ENCODE data around the gene SP2.

The SP2 gene

DNA sequence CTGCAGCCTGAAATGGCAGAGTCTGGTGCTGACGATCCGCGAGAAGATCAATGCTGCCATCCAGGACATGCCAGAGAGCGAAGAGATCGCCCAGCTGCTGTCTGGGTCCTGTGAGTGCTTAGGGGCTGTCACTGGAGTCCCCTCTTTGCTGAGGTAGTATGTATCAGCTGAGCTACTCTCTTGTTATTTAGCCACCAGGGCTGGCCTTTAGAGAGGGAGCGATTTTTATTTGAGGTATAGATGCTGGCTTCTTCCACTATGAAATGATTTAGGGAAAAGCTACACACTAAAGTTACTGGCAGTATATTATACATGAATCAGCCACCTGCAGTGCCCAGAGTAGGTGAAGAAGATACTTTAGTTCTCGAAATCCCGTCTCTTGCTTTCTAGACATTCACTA, 77.5 kb downstream of the SP2 start:
- no peak overlapping the region for H3K27ac ChIP-seq (ENCODE audit: low read length)
- peaks cover 17% of the 10 kb centered on the region for H3K4me1 ChIP-seq (ENCODE audit: low read length)
- peaks cover 18% of the 10 kb centered on the region for H3K79me2 ChIP-seq (ENCODE audit: low read length)
- no peak for TF ChIP-seq EZH2phosphoT487 (IDR thresholded peaks at IDR 0.05; ENCODE audit: low read depth)
- TF ChIP-seq, protein P1, sequence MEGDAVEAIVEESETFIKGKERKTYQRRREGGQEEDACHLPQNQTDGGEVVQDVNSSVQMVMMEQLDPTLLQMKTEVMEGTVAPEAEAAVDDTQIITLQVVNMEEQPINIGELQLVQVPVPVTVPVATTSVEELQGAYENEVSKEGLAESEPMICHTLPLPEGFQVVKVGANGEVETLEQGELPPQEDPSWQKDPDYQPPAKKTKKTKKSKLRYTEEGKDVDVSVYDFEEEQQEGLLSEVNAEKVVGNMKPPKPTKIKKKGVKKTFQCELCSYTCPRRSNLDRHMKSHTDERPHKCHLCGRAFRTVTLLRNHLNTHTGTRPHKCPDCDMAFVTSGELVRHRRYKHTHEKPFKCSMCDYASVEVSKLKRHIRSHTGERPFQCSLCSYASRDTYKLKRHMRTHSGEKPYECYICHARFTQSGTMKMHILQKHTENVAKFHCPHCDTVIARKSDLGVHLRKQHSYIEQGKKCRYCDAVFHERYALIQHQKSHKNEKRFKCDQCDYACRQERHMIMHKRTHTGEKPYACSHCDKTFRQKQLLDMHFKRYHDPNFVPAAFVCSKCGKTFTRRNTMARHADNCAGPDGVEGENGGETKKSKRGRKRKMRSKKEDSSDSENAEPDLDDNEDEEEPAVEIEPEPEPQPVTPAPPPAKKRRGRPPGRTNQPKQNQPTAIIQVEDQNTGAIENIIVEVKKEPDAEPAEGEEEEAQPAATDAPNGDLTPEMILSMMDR (IDR thresholded peaks at IDR 0.05; ENCODE audit: low read depth, low read length) = no peak
- H3K36me3 ChIP-seq (replicated peaks; ENCODE audit: low read depth, low read length) = peaks cover 27% of the 10 kb centered on the region
- H3K4me2 ChIP-seq (ENCODE audit: low read length) = no peak overlapping the region
- no peaks in the 10 kb centered on the region for H3K27me3 ChIP-seq (ENCODE audit: low read depth, low read length)
- H2AFZ ChIP-seq (ENCODE audit: low read depth, low read length) = no peak overlapping the region
- no peak overlapping the region for H3K4me3 ChIP-seq (ENCODE audit: low read length)
- no peak overlapping the region for H3K9ac ChIP-seq (ENCODE audit: low read length)
- no peaks in the 10 kb centered on the region for H3K9me3 ChIP-seq (ENCODE audit: insufficient read depth, low read length)
- H4K20me1 ChIP-seq (ENCODE audit: insufficient read depth, low read length) = no peaks in the 10 kb centered on the region

DNA sequence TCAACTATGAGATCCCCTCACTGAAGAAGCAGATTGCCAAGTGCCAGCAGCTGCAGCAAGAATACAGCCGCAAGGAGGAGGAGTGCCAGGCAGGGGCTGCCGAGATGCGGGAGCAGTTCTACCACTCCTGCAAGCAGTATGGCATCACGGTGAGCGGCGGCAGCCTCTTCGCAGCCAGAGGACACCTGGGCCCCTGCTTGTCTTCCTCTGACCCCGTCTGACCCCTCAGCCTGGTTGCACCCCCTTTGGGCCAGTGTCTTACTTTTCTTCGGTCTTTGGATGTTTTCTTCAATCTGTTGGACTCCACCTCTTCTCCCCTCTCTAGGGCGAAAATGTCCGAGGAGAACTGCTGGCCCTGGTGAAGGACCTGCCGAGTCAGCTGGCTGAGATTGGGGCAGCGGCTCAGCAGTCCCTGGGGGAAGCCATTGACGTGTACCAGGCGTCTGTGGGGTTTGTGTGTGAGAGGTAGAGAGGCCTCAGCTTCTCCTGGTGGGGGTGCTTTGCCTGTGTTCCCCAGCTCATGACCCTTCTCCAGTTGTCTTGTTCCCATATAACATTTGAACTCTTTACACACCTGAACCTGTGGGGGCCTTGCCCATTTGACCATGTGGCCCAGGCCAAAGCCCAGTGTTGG, 79.3 kb downstream of the SP2 start:
- Histone ChIP-seq H3K79me2 (ENCODE audit: low read length) (peaks cover 18% of the 10 kb centered on the region), H3K4me2 (ENCODE audit: low read length) (no peak overlapping the region), H3K27ac (ENCODE audit: low read length) (no peak overlapping the region), H4K20me1 (ENCODE audit: insufficient read depth, low read length) (no peaks in the 10 kb centered on the region), H3K4me3 (ENCODE audit: low read length) (no peak overlapping the region), H3K9ac (ENCODE audit: low read length) (no peak overlapping the region), H3K4me1 (ENCODE audit: low read length) (peaks cover 10% of the 10 kb centered on the region), H3K9me3 (ENCODE audit: insufficient read depth, low read length) (no peaks in the 10 kb centered on the region), H3K36me3 (replicated peaks; ENCODE audit: low read depth, low read length) (peaks cover 42% of the 10 kb centered on the region), H2AFZ (ENCODE audit: low read depth, low read length) (no peak overlapping the region), H3K27me3 (ENCODE audit: low read depth, low read length) (no peaks in the 10 kb centered on the region)
- no peak for TF ChIP-seq EZH2phosphoT487 (IDR thresholded peaks at IDR 0.05; ENCODE audit: low read depth)
- TF ChIP-seq, protein P1 (IDR thresholded peaks at IDR 0.05; ENCODE audit: low read depth, low read length) = 0 out of 2 replicates have a peak, but pooled peaks have one; percentile 7

DNA sequence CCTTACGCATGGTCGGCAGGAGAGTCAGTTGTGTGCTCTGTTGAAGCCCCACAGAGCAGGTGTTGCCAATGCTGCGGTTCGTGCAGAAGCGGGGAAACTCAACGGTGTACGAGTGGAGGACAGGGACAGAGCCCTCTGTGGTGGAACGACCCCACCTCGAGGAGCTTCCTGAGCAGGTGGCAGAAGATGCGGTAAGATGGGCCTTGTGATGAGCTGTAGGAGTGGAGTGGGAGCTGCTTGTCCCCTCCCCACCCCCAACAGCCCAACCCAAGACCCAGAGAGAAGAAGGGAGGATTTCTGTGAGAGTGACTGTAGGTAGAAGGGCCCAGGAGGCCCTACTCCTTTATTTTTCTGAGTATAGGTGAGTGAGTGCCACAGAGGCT, 79.8 kb downstream of the SP2 start:
- no peaks in the 10 kb centered on the region for H3K9me3 ChIP-seq (ENCODE audit: insufficient read depth, low read length)
- H3K27ac ChIP-seq (ENCODE audit: low read length) = no peak overlapping the region
- H3K4me3 ChIP-seq (ENCODE audit: low read length) = no peak overlapping the region
- peaks cover 10% of the 10 kb centered on the region for H3K4me1 ChIP-seq (ENCODE audit: low read length)
- no peaks in the 10 kb centered on the region for H3K27me3 ChIP-seq (ENCODE audit: low read depth, low read length)
- H3K79me2 ChIP-seq (ENCODE audit: low read length) = peaks cover 18% of the 10 kb centered on the region
- TF ChIP-seq, protein P1 (IDR thresholded peaks at IDR 0.05; ENCODE audit: low read depth, low read length) = no peak
- TF ChIP-seq EZH2phosphoT487 (IDR thresholded peaks at IDR 0.05; ENCODE audit: low read depth) = no peak
- H3K4me2 ChIP-seq (ENCODE audit: low read length) = no peak overlapping the region
- no peak overlapping the region for H3K9ac ChIP-seq (ENCODE audit: low read length)
- peaks cover 45% of the 10 kb centered on the region for H3K36me3 ChIP-seq (replicated peaks; ENCODE audit: low read depth, low read length)
- no peak overlapping the region for H2AFZ ChIP-seq (ENCODE audit: low read depth, low read length)
- no peaks in the 10 kb centered on the region for H4K20me1 ChIP-seq (ENCODE audit: insufficient read depth, low read length)

DNA sequence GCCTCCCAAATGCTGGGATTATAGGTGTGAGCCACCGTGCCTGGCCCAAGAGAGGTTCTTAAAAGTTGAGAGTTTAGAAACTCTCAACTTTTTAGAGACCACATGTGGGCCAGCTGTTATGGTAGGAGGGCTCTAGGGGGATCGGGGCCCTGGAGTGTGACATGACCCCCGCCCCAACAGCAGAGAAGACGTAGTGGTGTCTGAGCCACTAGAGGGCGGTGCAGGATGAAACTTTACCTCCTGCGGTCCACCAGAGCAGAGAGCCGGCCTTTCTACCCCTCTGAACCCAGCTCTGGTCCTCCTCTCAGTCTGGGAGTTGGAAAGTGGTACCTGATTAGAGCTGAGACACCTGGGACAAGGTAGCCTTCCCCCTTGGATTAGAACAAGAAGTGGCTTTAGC, 82.3 kb downstream of the SP2 start:
- no peak for TF ChIP-seq EZH2phosphoT487 (IDR thresholded peaks at IDR 0.05; ENCODE audit: low read depth)
- TF ChIP-seq, protein P1 (IDR thresholded peaks at IDR 0.05; ENCODE audit: low read depth, low read length) = peak; percentile 72
- Histone ChIP-seq H4K20me1 (ENCODE audit: insufficient read depth, low read length) (no peaks in the 10 kb centered on the region), H3K27me3 (ENCODE audit: low read depth, low read length) (no peaks in the 10 kb centered on the region), H3K36me3 (replicated peaks; ENCODE audit: low read depth, low read length) (peaks cover 63% of the 10 kb centered on the region), H3K79me2 (ENCODE audit: low read length) (no peaks in the 10 kb centered on the region), H3K9ac (ENCODE audit: low read length) (no peak overlapping the region), H3K27ac (ENCODE audit: low read length) (no peak overlapping the region), H2AFZ (ENCODE audit: low read depth, low read length) (no peak overlapping the region), H3K4me3 (ENCODE audit: low read length) (no peak overlapping the region), H3K4me2 (ENCODE audit: low read length) (no peak overlapping the region), H3K9me3 (ENCODE audit: insufficient read depth, low read length) (no peaks in the 10 kb centered on the region), H3K4me1 (ENCODE audit: low read length) (no peaks in the 10 kb centered on the region)

All from OCI-LY3 (cell line).